H1 (cell line): ENCODE measurements around the gene ARF3. TPM values are rescaled to one million over a fixed set of nuclear protein-coding genes. Genes with fewer than 3 reads are reported as not detected.

Source experiments
- CTCF ChIA-PET: fragments of 300-600 bp; sonication (Branson Sonifier 250); formaldehyde crosslinking; loops from one replicate; lab custom pipeline; 2021; ENCODE audit not compliant: partially characterized antibody; lab: Charles Lee
- POLR2A ChIA-PET: fragments of 300-600 bp; sonication (Branson Sonifier 250); formaldehyde crosslinking; loops from one replicate; lab custom pipeline; 2021; ENCODE audit warnings: inconsistent platforms; ENCODE audit not compliant: partially characterized antibody; lab: Charles Lee
- DNase-seq, 2 experiments: peaks; one replicate each; pipeline versions ENCODE4 v3.0.0 to v3.0.0-alpha.2; 2010 to 2022; ENCODE audit warnings: low spot score in 2 of 2, low read depth in 1 of 2, mixed read lengths in 1 of 2
- FAIRE-seq: peaks from 2 replicates; lab custom pipeline; 2011; peaks lifted over from hg19 to GRCh38; lab: Jason Lieb, UNC
- H2AFZ ChIP-seq: 2 replicates; pipeline ENCODE4 v1.8.1; 2012; ENCODE audit warnings: low read length, inconsistent platforms
- H2AK5ac ChIP-seq: 2 replicates; pipeline ENCODE4 v1.6.1; 2013; ENCODE audit warnings: low read depth, low read length
- H2BK120ac ChIP-seq: replicated peaks from 2 replicates; pipeline ENCODE3; 2013; ENCODE audit warnings: low read depth, low read length, inconsistent platforms
- H2BK12ac ChIP-seq: 2 replicates; pipeline ENCODE4 v1.6.1; 2013; ENCODE audit warnings: low read depth, low read length
- H2BK15ac ChIP-seq: 2 replicates; pipeline ENCODE4 v1.6.1; 2013; ENCODE audit warnings: low read length
- H2BK20ac ChIP-seq: 2 replicates; pipeline ENCODE4 v1.6.1; 2013; ENCODE audit warnings: low read length
- H2BK5ac ChIP-seq: 2 replicates; pipeline ENCODE4 v1.6.1; 2013; ENCODE audit warnings: low read depth, low read length
- H3K14ac ChIP-seq: 2 replicates; pipeline ENCODE4 v1.6.1; 2013; ENCODE audit warnings: inconsistent platforms; ENCODE audit not compliant: insufficient read length
- H3K18ac ChIP-seq: 2 replicates; pipeline ENCODE4 v1.6.1; 2013; ENCODE audit warnings: low read length; ENCODE audit errors: extremely low read depth
- H3K23ac ChIP-seq: 2 replicates; pipeline ENCODE4 v1.6.1; 2013; ENCODE audit warnings: inconsistent platforms; ENCODE audit not compliant: insufficient read length
- H3K23me2 ChIP-seq: 2 replicates; pipeline ENCODE4 v1.6.1; 2013; ENCODE audit warnings: low read depth, low read length
- H3K27ac ChIP-seq: 2 replicates; pipeline ENCODE4 v1.6.1; 2011; ENCODE audit warnings: low read depth, low read length, inconsistent platforms
- H3K27me3 ChIP-seq, 4 experiments: replicated peaks in 1 of 4; 1 replicate in 1 of 4; 2 replicates in 3 of 4; pipeline versions ENCODE4 v1.6.1 to v1.8.1; 2011 to 2013; ENCODE audit warnings: low read length in 3 of 4, mild to moderate bottlenecking in 3 of 4, inconsistent platforms in 2 of 4, mixed read lengths in 2 of 4, moderate library complexity in 1 of 4; ENCODE audit not compliant: control insufficient read depth in 3 of 4, insufficient read depth in 3 of 4; ENCODE audit errors: extremely low read depth in 1 of 4
- H3K36me3 ChIP-seq, 4 experiments: 2 replicates each; pipeline versions ENCODE4 v1.6.1 to v1.8.1; 2011 to 2013; ENCODE audit warnings: mild to moderate bottlenecking in 4 of 4, low read length in 3 of 4, moderate library complexity in 2 of 4, control low read depth in 1 of 4, inconsistent platforms in 1 of 4; ENCODE audit not compliant: insufficient read depth in 4 of 4, control insufficient read depth in 2 of 4
- H3K4ac ChIP-seq: replicated peaks from 2 replicates; pipeline ENCODE3; 2013; ENCODE audit warnings: low read length, low read depth, mixed read lengths, inconsistent platforms; ENCODE audit not compliant: insufficient read length
- H3K4me1 ChIP-seq, 4 experiments: replicated peaks in 1 of 4; 1 replicate in 1 of 4; 2 replicates in 3 of 4; pipeline versions ENCODE4 v1.6.1 to v1.8.1; 2011 to 2013; ENCODE audit warnings: low read length in 3 of 4, inconsistent platforms in 2 of 4, mixed read lengths in 1 of 4; ENCODE audit not compliant: insufficient read depth in 4 of 4, control insufficient read depth in 3 of 4
- H3K4me2 ChIP-seq, 2 experiments: 2 replicates each; pipeline versions ENCODE4 v1.6.1 to v1.8.1; 2011 to 2013; ENCODE audit warnings: low read depth in 2 of 2, low read length in 2 of 2, control low read depth in 1 of 2, inconsistent platforms in 1 of 2, mild to moderate bottlenecking in 1 of 2; ENCODE audit not compliant: insufficient read depth in 1 of 2
- H3K4me3 ChIP-seq, 4 experiments: fragments of 200-600, 300-600 bp in 1 of 4; sonication (generic), shearing (Covaris generic), sonication (Bioruptor Twin) in 1 of 4; 2 replicates each; pipeline versions ENCODE4 v1.5.1 to v1.8.1; 2011 to 2016; ENCODE audit warnings: low read length in 4 of 4, low read depth in 3 of 4, control low read depth in 2 of 4, inconsistent platforms in 2 of 4, mild to moderate bottlenecking in 2 of 4, mixed read lengths in 1 of 4, moderate library complexity in 1 of 4; ENCODE audit not compliant: insufficient read depth in 2 of 4; ENCODE audit errors: extremely low read depth in 1 of 4
- H3K56ac ChIP-seq: replicated peaks from 2 replicates; pipeline ENCODE3; 2013; ENCODE audit warnings: low read depth, mild to moderate bottlenecking, mixed read lengths, low read length, inconsistent platforms; ENCODE audit not compliant: insufficient read length
- H3K79me1 ChIP-seq: 2 replicates; pipeline ENCODE4 v1.6.1; 2013; ENCODE audit warnings: low read depth, low read length, control low read depth
- H3K79me2 ChIP-seq, 2 experiments: 2 replicates each; pipeline versions ENCODE4 v1.6.1 to v1.8.1; 2012 to 2013; ENCODE audit warnings: low read length in 2 of 2, mild to moderate bottlenecking in 2 of 2, inconsistent platforms in 1 of 2; ENCODE audit not compliant: insufficient read depth in 2 of 2, control insufficient read depth in 1 of 2
- H3K9ac ChIP-seq, 4 experiments: replicated peaks in 1 of 4; 1 replicate in 1 of 4; 2 replicates in 3 of 4; pipeline versions ENCODE4 v1.6.1 to v1.8.1; 2011 to 2013; ENCODE audit warnings: low read depth in 3 of 4, low read length in 3 of 4, control low read depth in 2 of 4, mild to moderate bottlenecking in 2 of 4, moderate library complexity in 2 of 4, inconsistent platforms in 1 of 4; ENCODE audit errors: extremely low read depth in 1 of 4
- H3K9me3 ChIP-seq, 2 experiments: 2 replicates each; pipeline versions ENCODE4 v1.6.1 to v1.8.1; 2012 to 2013; ENCODE audit warnings: mild to moderate bottlenecking in 2 of 2, moderate library complexity in 2 of 2, control low read depth in 1 of 2, inconsistent platforms in 1 of 2, low read depth in 1 of 2, low read length in 1 of 2, mixed read lengths in 1 of 2; ENCODE audit not compliant: insufficient read depth in 2 of 2
- H4K20me1 ChIP-seq, 2 experiments: replicated peaks in 1 of 2; 2 replicates each; pipeline versions ENCODE3 to v1.8.1; 2011 to 2013; ENCODE audit warnings: inconsistent platforms in 2 of 2, low read length in 2 of 2, mild to moderate bottlenecking in 1 of 2; ENCODE audit not compliant: insufficient read depth in 2 of 2, control insufficient read depth in 1 of 2
- H4K5ac ChIP-seq: 2 replicates; pipeline ENCODE4 v1.6.1; 2013; ENCODE audit warnings: low read length, low read depth, mixed read lengths, inconsistent platforms; ENCODE audit not compliant: insufficient read length
- H4K8ac ChIP-seq: 2 replicates; pipeline ENCODE4 v1.8.0; 2013; ENCODE audit warnings: mild to moderate bottlenecking, moderate library complexity, low read length, inconsistent platforms; ENCODE audit not compliant: insufficient read depth; ENCODE audit errors: extremely low read depth
- H4K91ac ChIP-seq: replicated peaks from 2 replicates; pipeline ENCODE3; 2013; ENCODE audit warnings: low read length, mixed read lengths, inconsistent platforms; ENCODE audit not compliant: insufficient read length
- WGBS, 2 experiments: shearing (Covaris generic) in 1 of 2; methylation state at CpG; one replicate each; pipeline versions ENCODE4 v1.1.6 to v1.1.7; 2013 to 2015; ENCODE audit warnings: low lambda C conversion rate in 2 of 2, mixed read lengths in 2 of 2, inconsistent platforms in 1 of 2, low coverage in 1 of 2, missing lambda C conversion rate in 1 of 2; ENCODE audit not compliant: insufficient replicate concordance in 2 of 2, insufficient coverage in 1 of 2, insufficient read length in 1 of 2; ENCODE audit errors: extremely low coverage in 1 of 2, missing lambda C conversion rate in 1 of 2; 5-methylcytosine and 5-hydroxymethylcytosine counted together
- polyA plus RNA-seq, 7 experiments: library from polyadenylated mRNA; depleted of rRNA in 3 of 7; stranded (reverse) in 5 of 7; unstranded in 2 of 7; fragments of >200 nt in 5 of 7; fragments of 200-250 nt in 2 of 7; gene quantifications; 1 replicate in 5 of 7; 2 replicates in 1 of 7; 4 replicates in 1 of 7; pipeline versions ENCODE4 v1.2.1 to v1.2.3, GENCODE V29; 2011 to 2013; ENCODE audit warnings: missing spikeins in 2 of 7, mixed read lengths in 2 of 7
- total RNA-seq: library from RNA; stranded (reverse); fragmentation: NEBNext Ultra II Directional; extraction: Animal tissue kit (Norgen Biotek cat#: 25700); gene quantifications from 2 replicates; pipeline ENCODE4 v1.2.1, GENCODE V29; 2021

Gene ARF3
- total and polyA plus RNA-seq, 2 of the 8 experiments (the other 6 are each of a cell fraction or from before 2014, with no cell fraction given), result 231 to 250 TPM

GRCh38 chr12:48979602-48980388 is 22.5 kb upstream of the ARF3 start:
- ChIA-PET CTCF (interaction anchor here (0.8 to 40.8 kb wide), 18 partner anchors 9 to 368 kb away, joined by 3 to 1336 read pairs (median 4); partner anchors contain the start of genes ARF3, DDN, PRKAG1 and WNT1), POLR2A (interaction anchor here (0.8 to 4.3 kb wide), 8 partner anchors 8 to 165 kb away, joined by 3 to 21 read pairs (median 6); partner anchors contain the start of genes ARF3 and RND1)
- no peak overlapping the region for H4K5ac ChIP-seq
- no peaks in the 10 kb centered on the region for H3K79me1 ChIP-seq
- no peak overlapping the region for H3K56ac ChIP-seq
- H3K18ac ChIP-seq, result peak overlapping the region; percentile 60
- H3K14ac ChIP-seq, result no peak overlapping the region
- no peaks in the 10 kb centered on the region for H3K79me2 ChIP-seq
- DNase-seq (no peak), FAIRE-seq (no peak)
- H3K36me3 ChIP-seq, result peaks cover 0 to 6% (median 0%) of the 10 kb centered on the region in 4 experiments; a peak in 1 of 8 replicates
- H2BK12ac ChIP-seq, result 0 out of 2 replicates have a peak overlapping the region, but pooled peaks have one; percentile 60
- H2AFZ ChIP-seq, result no peak overlapping the region
- H3K27me3 ChIP-seq, result peaks cover 79 to 98% (median 96%) of the 10 kb centered on the region in 4 experiments
- H3K27ac ChIP-seq, result no peak overlapping the region
- H2BK5ac ChIP-seq, result no peak overlapping the region
- H3K9me3 ChIP-seq, result no peaks in the 10 kb centered on the region
- no peak overlapping the region for H3K23ac ChIP-seq
- peak overlapping the region; percentile 65 for H3K4me2 ChIP-seq
- peaks cover 8% of the 10 kb centered on the region in 2 experiments for H4K20me1 ChIP-seq
- H2BK120ac ChIP-seq, result no peak overlapping the region
- no peak overlapping the region for H3K4ac ChIP-seq
- WGBS, 2 experiments, result 3% methylated on average over 48 of the region's 55 CpGs; no CpG with 5 or more reads in 1 of the 2 experiments
- H3K9ac ChIP-seq, result no peak overlapping the region
- peaks cover 0 to 35% (median 28%) of the 10 kb centered on the region in 4 experiments; a peak in 6 of 7 replicates for H3K4me1 ChIP-seq
- no peak overlapping the region for H2BK20ac ChIP-seq
- peak overlapping the region; percentile 72; the same call in 1 of the 2 replicates for H2BK15ac ChIP-seq
- no peak overlapping the region for H4K91ac ChIP-seq
- H3K4me3 ChIP-seq, result peak overlapping the region; percentile 14 to 57 (median 40); a peak in 6 of 8 replicates
- peaks cover 15% of the 10 kb centered on the region for H3K23me2 ChIP-seq
- H2AK5ac ChIP-seq, result no peak overlapping the region
- H4K8ac ChIP-seq, result peak overlapping the region; percentile 71; the same call in 1 of the 2 replicates
